Activated CD4-positive, alpha-beta T cell treated with anti-CD3 and anti-CD28 coated beads for 24 hours (primary cell): Measurements from ENCODE around the gene FHL5.
A peak's percentile ranks its signal among the peaks of the same experiment; 100 is the strongest.
"Not testable (repeated sequence)": the region's sequence is repeated elsewhere in the genome, so short reads cannot be mapped to it uniquely, and the experiment has no call there.

ENCODE experiments used
- DNase-seq, 2 donors: peaks; one replicate each; pipeline ENCODE4 v3.0.0-alpha.2; 2020; ENCODE audit warnings: low read depth in 2 of 2

Gene FHL5

GRCh38 chr6:96562886-96563285 is at the start of gene FHL5:
Gene FHL5, plus strand, starts transcription at chr6:96563128. Its CDS starts 40,486 bp downstream, at chr6:96603614.
- no peak for DNase-seq

GRCh38 chr6:96520171-96521115 is 42.5 kb upstream of the FHL5 start:
- DNase-seq = no peak

- no peak for DNase-seq
Observed at GRCh38 chr6:96521306-96521643, 41.7 kb upstream of the FHL5 start.

- DNase-seq = peak; percentile 85 to 88
Observed at GRCh38 chr6:96521644-96522464, 41.1 kb upstream of the FHL5 start, which contains the start of gene UFL1. Gene UFL1, plus strand, starts transcription at chr6:96521806. Its CDS starts 68 bp downstream, at chr6:96521874.

GRCh38 chr6:96522465-96523009 is 40.4 kb upstream of the FHL5 start:
- no peak for DNase-seq

GRCh38 chr6:96528193-96528592 is 34.7 kb upstream of the FHL5 start:
- DNase-seq = no peak

GRCh38 chr6:96532399-96532798 is 30.5 kb upstream of the FHL5 start:
- DNase-seq = no peak

GRCh38 chr6:96537726-96538125 is 25.2 kb upstream of the FHL5 start:
- no peak for DNase-seq

- no peak for DNase-seq
Observed at GRCh38 chr6:96542702-96543101, 20.2 kb upstream of the FHL5 start.

GRCh38 chr6:96545882-96546281 is 17.0 kb upstream of the FHL5 start:
- no peak for DNase-seq

- DNase-seq = no peak
Observed at GRCh38 chr6:96547654-96548053, 15.3 kb upstream of the FHL5 start.

GRCh38 chr6:96554558-96554957 is 8.4 kb upstream of the FHL5 start:
- no peak for DNase-seq

- not testable (repeated sequence) for DNase-seq
Observed at GRCh38 chr6:96559740-96560139, 3.2 kb upstream of the FHL5 start.

- DNase-seq = no peak
Observed at GRCh38 chr6:96563853-96564252, 925 bp downstream of the FHL5 start.

GRCh38 chr6:96570053-96570452 is 7.1 kb downstream of the FHL5 start:
- DNase-seq = no peak

GRCh38 chr6:96571551-96571950 is 8.6 kb downstream of the FHL5 start:
- DNase-seq = no peak

GRCh38 chr6:96575359-96575758 is 12.4 kb downstream of the FHL5 start:
- DNase-seq = no peak

- DNase-seq = no peak
Observed at GRCh38 chr6:96576221-96576620, 13.3 kb downstream of the FHL5 start.

GRCh38 chr6:96582021-96582420 is 19.1 kb downstream of the FHL5 start:
- no peak for DNase-seq

GRCh38 chr6:96582436-96582835 is 19.5 kb downstream of the FHL5 start:
- DNase-seq = no peak

GRCh38 chr6:96604420-96604819 is 41.5 kb downstream of the FHL5 start:
- no peak for DNase-seq

- DNase-seq = no peak
Observed at GRCh38 chr6:96608074-96608473, 45.1 kb downstream of the FHL5 start.
